Kidney (tissue), 14 donors: ENCODE measurements around the gene SEZ6L. TPM values are rescaled to one million over a fixed set of nuclear protein-coding genes. Genes with fewer than 3 reads are reported as not detected.

ENCODE experiments used
- DNase-seq, 5 donors: peaks; one replicate each; pipeline ENCODE4 v3.0.0-alpha.2; 2013 to 2020
- FAIRE-seq: peaks from 2 replicates; lab custom pipeline; 2012; peaks lifted over from hg19 to GRCh38; lab: Jason Lieb, UNC
- H3K27ac ChIP-seq, 2 donors: one replicate each; pipeline ENCODE4 v1.7.0; 2013; ENCODE audit warnings: low read depth in 2 of 2, low read length in 2 of 2, inconsistent platforms in 1 of 2
- H3K27me3 ChIP-seq: one replicate; pipeline ENCODE4 v1.7.1; 2013; ENCODE audit warnings: low read length, inconsistent platforms; ENCODE audit not compliant: control insufficient read depth, insufficient read depth
- H3K36me3 ChIP-seq, 3 donors: one replicate each; pipeline versions ENCODE4 v1.7.0 to v1.7.1; 2013; ENCODE audit warnings: low read length in 3 of 3, control low read depth in 1 of 3, inconsistent platforms in 1 of 3; ENCODE audit not compliant: insufficient read depth in 3 of 3, control insufficient read depth in 2 of 3
- H3K4me1 ChIP-seq, 3 donors: one replicate each; pipeline versions ENCODE4 v1.7.0 to v1.7.1; 2013; ENCODE audit warnings: low read length in 3 of 3, inconsistent platforms in 1 of 3, low read depth in 1 of 3; ENCODE audit not compliant: control insufficient read depth in 2 of 3, insufficient read depth in 2 of 3
- H3K4me3 ChIP-seq, 3 donors: one replicate each; pipeline versions ENCODE4 v1.7.0 to v1.8.1; 2013; ENCODE audit warnings: low read length in 3 of 3, control low read depth in 1 of 3, inconsistent platforms in 1 of 3
- H3K9ac ChIP-seq, 3 donors: one replicate each; pipeline versions ENCODE4 v1.7.0 to v1.7.1; 2013; ENCODE audit warnings: low read length in 3 of 3, control low read depth in 1 of 3, inconsistent platforms in 1 of 3
- H3K9me3 ChIP-seq, 3 donors: one replicate each; pipeline versions ENCODE4 v1.7.0 to v1.7.1; 2013; ENCODE audit warnings: low read length in 3 of 3, control low read depth in 1 of 3, inconsistent platforms in 1 of 3; ENCODE audit not compliant: control insufficient read depth in 2 of 3, insufficient read depth in 1 of 3
- intact Hi-C: fragments of 100-400 bp; cut with DNase I; formaldehyde crosslinking; loops from one replicate; pipeline ENCODE4 v1.11.1; 2022
- polyA plus RNA-seq: library from polyadenylated mRNA; stranded (reverse); fragments of 350-450 nt; fragmentation: Illumina TruSeq; extraction: RNeasy Lipid Tissue Mini Kit (QIAGEN cat#74804); gene quantifications from one replicate; pipeline ENCODE4 v1.2.3, GENCODE V29; 2014; ENCODE audit warnings: low read depth, low replicate concordance; ENCODE audit not compliant: insufficient read depth
- total RNA-seq: library from RNA; stranded (reverse); fragmentation: NEBNext Ultra II Directional; extraction: Animal tissue kit (Norgen Biotek cat#: 25700); gene quantifications from one replicate; pipeline ENCODE4 v1.2.1, GENCODE V29; 2021
- TF ChIP-seq, protein P1 (sequence below): IDR thresholded peaks from 3 replicates; pipeline ENCODE4 v1.5.1; 2012; ENCODE audit warnings: mild to moderate bottlenecking, moderate library complexity, borderline replicate concordance; ENCODE audit not compliant: insufficient read depth; ENCODE audit errors: extremely low read depth
- donor health status: control.
- donor health status: control.
- donor health status: control.
- donor health status: control.
- donor health status: control.
- donor health status: DM: yes; HTN: yes; CAD: no.
- donor health status: Normal renal cell carcinoma (clear cell type).

The SEZ6L gene
- total and polyA plus RNA-seq, 2 donors from 2014 or later = 0.09 to 0.19 TPM

DNA sequence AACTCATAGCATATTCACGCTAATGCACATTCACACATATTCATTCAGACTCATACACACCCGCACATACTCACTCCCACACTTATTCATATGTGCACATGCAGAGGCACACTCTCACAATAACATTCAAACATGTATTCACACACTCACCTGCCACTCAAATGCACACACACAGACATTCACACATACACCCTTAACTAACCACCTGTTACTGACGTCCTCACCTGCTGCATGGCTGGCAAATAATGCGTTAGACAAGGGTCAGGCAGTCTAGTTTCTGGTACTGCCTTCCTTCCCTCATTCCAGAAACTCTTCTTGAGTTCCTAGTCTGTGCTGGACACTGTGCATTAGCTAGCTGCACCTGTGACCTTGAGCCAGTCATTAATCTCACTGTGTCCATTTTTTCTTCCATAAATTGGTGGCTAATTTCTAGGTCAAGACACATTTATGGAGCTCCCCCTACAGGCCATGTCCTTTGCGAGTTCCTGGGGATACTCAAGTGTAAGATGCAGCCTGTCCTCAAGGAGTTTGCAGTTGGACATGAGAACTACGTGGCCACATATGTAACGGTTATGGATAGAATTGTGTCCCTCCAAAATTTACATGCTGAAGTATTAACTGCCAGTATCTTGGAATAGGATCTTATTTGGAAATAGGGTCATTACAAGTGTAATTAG, 34.5 kb upstream of the SEZ6L start:
- H3K4me3 ChIP-seq = no peak overlapping the region
- no peaks in the 10 kb centered on the region for H3K9me3 ChIP-seq
- no peak overlapping the region for H3K9ac ChIP-seq
- H3K4me1 ChIP-seq = no peaks in the 10 kb centered on the region
- no peaks in the 10 kb centered on the region for H3K36me3 ChIP-seq
- no peak for FAIRE-seq
- H3K27me3 ChIP-seq = no peaks in the 10 kb centered on the region
- TF ChIP-seq, protein P1, sequence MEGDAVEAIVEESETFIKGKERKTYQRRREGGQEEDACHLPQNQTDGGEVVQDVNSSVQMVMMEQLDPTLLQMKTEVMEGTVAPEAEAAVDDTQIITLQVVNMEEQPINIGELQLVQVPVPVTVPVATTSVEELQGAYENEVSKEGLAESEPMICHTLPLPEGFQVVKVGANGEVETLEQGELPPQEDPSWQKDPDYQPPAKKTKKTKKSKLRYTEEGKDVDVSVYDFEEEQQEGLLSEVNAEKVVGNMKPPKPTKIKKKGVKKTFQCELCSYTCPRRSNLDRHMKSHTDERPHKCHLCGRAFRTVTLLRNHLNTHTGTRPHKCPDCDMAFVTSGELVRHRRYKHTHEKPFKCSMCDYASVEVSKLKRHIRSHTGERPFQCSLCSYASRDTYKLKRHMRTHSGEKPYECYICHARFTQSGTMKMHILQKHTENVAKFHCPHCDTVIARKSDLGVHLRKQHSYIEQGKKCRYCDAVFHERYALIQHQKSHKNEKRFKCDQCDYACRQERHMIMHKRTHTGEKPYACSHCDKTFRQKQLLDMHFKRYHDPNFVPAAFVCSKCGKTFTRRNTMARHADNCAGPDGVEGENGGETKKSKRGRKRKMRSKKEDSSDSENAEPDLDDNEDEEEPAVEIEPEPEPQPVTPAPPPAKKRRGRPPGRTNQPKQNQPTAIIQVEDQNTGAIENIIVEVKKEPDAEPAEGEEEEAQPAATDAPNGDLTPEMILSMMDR = no peak
- no peak overlapping the region for H3K27ac ChIP-seq
- intact Hi-C loops = no loop called here
- DNase-seq = no peak

DNA sequence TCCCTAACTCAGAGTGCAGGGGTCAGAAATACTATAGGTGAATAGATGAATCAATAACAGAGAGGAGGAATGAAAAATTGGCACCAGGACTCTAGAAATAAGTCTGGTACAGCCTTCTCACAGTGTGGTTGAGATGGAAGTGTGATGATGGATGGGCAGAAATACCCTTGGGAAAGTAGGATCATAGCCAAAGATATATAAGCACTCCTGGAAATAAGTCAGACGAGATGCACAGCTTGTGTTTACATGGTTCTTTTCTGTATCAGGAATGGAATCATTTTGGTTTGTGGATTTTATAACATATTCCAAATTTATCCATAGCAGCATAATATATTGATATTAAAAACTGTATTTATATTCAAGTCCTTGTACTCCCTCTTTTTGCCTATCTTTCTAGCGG, 33.5 kb upstream of the SEZ6L start:
- no peak overlapping the region for H3K27ac ChIP-seq
- H3K9me3 ChIP-seq = no peaks in the 10 kb centered on the region
- H3K36me3 ChIP-seq = no peaks in the 10 kb centered on the region
- no peak for FAIRE-seq
- TF ChIP-seq, protein P1 = no peak
- no peak overlapping the region for H3K9ac ChIP-seq
- intact Hi-C loops = no loop called here
- no peak overlapping the region for H3K4me3 ChIP-seq
- H3K27me3 ChIP-seq = no peaks in the 10 kb centered on the region
- H3K4me1 ChIP-seq = no peaks in the 10 kb centered on the region
- no peak for DNase-seq

DNA sequence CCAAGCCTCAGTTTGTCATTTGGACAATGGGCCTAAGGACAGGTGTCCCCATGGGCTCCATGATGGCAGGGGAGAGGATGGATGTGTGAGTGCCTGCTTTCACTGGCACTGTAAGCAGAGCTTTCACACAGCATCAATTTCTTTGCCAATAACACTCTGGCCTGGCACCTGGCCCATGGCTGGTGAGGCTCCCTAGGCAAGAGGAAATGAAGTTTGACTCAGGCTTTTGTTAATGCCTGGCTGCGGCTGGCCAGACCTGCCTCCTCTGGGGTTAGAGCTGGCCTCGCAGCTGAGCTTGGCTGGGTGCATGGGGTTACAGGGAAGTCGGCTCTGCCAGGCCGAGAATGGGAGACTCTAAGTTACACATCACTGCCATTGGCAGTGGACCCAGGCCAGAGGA, 30.0 kb upstream of the SEZ6L start:
- intact Hi-C loops = no loop called here
- Histone ChIP-seq H3K4me3 (no peak overlapping the region), H3K27ac (no peak overlapping the region), H3K4me1 (no peaks in the 10 kb centered on the region), H3K27me3 (no peaks in the 10 kb centered on the region), H3K36me3 (no peaks in the 10 kb centered on the region), H3K9ac (no peak overlapping the region), H3K9me3 (no peaks in the 10 kb centered on the region)
- FAIRE-seq = no peak
- TF ChIP-seq, protein P1 = no peak
- no peak for DNase-seq

DNA sequence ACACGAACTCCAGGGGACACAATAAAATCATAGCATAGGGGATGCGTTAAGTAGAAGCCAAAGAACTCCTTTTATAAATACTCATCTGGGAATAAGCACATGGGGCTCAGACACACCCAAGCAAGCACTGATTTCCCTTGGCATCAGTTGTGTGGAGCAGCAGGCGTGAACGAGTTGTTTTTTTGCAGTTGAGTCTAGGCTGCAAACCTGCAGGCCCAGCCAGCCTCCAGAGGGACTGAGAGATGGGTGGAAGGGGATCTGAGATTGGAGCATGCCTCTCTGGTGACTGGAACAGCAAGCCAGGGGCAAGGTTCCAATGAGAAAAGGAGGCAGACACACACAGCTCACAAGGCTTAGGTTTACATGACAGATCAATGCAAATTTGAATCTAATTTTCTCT, 27.4 kb upstream of the SEZ6L start:
- Histone ChIP-seq H3K36me3 (no peaks in the 10 kb centered on the region), H3K9me3 (no peaks in the 10 kb centered on the region), H3K4me1 (no peaks in the 10 kb centered on the region), H3K27me3 (no peaks in the 10 kb centered on the region), H3K9ac (no peak overlapping the region), H3K4me3 (no peak overlapping the region), H3K27ac (no peak overlapping the region)
- FAIRE-seq = no peak
- intact Hi-C loops = no loop called here
- TF ChIP-seq, protein P1 = no peak
- DNase-seq = no peak
